ENCODE data around the gene AKR1D1.

The AKR1D1 gene

DNA sequence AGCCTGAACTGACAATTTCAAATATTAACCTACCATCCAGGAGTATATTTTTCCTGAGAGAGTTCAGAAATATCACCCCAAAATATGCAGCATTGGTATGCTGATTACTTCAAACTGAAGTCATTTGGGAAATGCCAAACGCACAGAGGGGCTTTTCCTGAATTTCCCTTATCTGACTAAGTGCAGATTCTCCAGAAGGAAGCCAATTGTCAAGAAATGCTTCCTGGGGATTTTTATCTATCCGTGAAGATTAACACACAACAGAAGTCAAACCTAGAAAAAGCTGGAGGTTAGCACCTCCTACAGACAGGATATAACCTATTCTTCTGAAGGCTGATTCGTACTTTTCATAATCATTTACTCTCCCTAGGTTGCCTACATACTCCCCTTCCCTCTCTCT lies 91.0 kb downstream of the AKR1D1 start:
- H2AFZ ChIP-seq (ENCODE audit: low read length): no peak overlapping the region
- no peaks in the 10 kb centered on the region for H3K36me3 ChIP-seq (replicated peaks; ENCODE audit: insufficient read depth, low read length)
- H3K9me3 ChIP-seq (replicated peaks; ENCODE audit: insufficient read depth, low read length): no peaks in the 10 kb centered on the region
- H4K20me1 ChIP-seq (ENCODE audit: insufficient read depth, low read length): no peaks in the 10 kb centered on the region
- H3K4me1 ChIP-seq (ENCODE audit: low read length): peaks cover 6% of the 10 kb centered on the region; the same call in 1 of the 2 replicates
- peaks cover 4% of the 10 kb centered on the region; the same call in 1 of the 2 replicates for H3F3A ChIP-seq (ENCODE audit: insufficient read depth, low read length)
- H3K9ac ChIP-seq (ENCODE audit: low read length): no peak overlapping the region
- DNase-seq: no peak
- no peak overlapping the region for H3K4me3 ChIP-seq (ENCODE audit: low read length)
- no peak overlapping the region for H3K27ac ChIP-seq (ENCODE audit: low read length)
- no peaks in the 10 kb centered on the region for H3K9me2 ChIP-seq (replicated peaks; ENCODE audit: insufficient read depth, low read length)
- TF ChIP-seq EZH2phosphoT487 (IDR thresholded peaks at IDR 0.05; ENCODE audit: low read length) (no peak), EZH2 (optimal IDR thresholded peaks at IDR 0.05; ENCODE audit: low read depth, low read length) (no peak), CTCF (IDR thresholded peaks at IDR 0.05; ENCODE audit: low read length) (no peak)
- H3K27me3 ChIP-seq (replicated peaks; ENCODE audit: insufficient read depth, low read length): peaks cover 90% of the 10 kb centered on the region
- no peak overlapping the region for H3K4me2 ChIP-seq (ENCODE audit: low read depth, low read length)
- no peaks in the 10 kb centered on the region for H3K79me2 ChIP-seq (ENCODE audit: low read length)

DNA sequence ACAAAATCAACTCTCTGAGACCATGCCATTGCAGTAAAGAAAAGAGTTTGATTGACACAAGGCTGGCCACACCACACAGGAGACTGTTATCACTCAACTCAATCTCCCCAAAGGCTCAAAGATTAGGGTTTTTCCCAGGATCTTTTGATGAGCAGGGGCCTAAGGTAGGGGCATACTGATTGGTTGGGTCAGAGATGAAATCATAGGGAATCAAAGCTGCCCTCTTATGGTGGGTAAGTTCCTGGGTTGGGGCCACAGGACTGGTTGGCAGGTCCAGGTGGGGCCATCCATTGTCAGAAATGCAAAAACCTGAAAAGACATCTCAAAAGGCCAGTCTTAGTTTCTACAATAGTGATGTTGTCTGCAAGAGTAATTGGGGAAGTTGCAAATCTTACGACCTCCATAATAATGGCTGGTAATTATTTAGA lies 91.6 kb downstream of the AKR1D1 start:
- no peaks in the 10 kb centered on the region for H3K9me3 ChIP-seq (replicated peaks; ENCODE audit: insufficient read depth, low read length)
- H2AFZ ChIP-seq (ENCODE audit: low read length): no peak overlapping the region
- no peaks in the 10 kb centered on the region for H3K36me3 ChIP-seq (replicated peaks; ENCODE audit: insufficient read depth, low read length)
- TF ChIP-seq EZH2 (optimal IDR thresholded peaks at IDR 0.05; ENCODE audit: low read depth, low read length): no peak
- TF ChIP-seq EZH2phosphoT487 (IDR thresholded peaks at IDR 0.05; ENCODE audit: low read length): no peak
- no peaks in the 10 kb centered on the region for H4K20me1 ChIP-seq (ENCODE audit: insufficient read depth, low read length)
- no peak overlapping the region for H3K9ac ChIP-seq (ENCODE audit: low read length)
- H3K9me2 ChIP-seq (replicated peaks; ENCODE audit: insufficient read depth, low read length): no peaks in the 10 kb centered on the region
- no peak overlapping the region for H3K4me3 ChIP-seq (ENCODE audit: low read length)
- H3K4me2 ChIP-seq (ENCODE audit: low read depth, low read length): no peak overlapping the region
- H3K27ac ChIP-seq (ENCODE audit: low read length): no peak overlapping the region
- H3F3A ChIP-seq (ENCODE audit: insufficient read depth, low read length): peaks cover 4% of the 10 kb centered on the region; the same call in 1 of the 2 replicates
- H3K4me1 ChIP-seq (ENCODE audit: low read length): peaks cover 6% of the 10 kb centered on the region; the same call in 1 of the 2 replicates
- DNase-seq: no peak
- H3K27me3 ChIP-seq (replicated peaks; ENCODE audit: insufficient read depth, low read length): peaks cover 90% of the 10 kb centered on the region
- no peaks in the 10 kb centered on the region for H3K79me2 ChIP-seq (ENCODE audit: low read length)
